HEK293T (cell line): Measurements from ENCODE around the gene ATCAY.
A peak's percentile ranks its signal among the peaks of the same experiment; 100 is the strongest.

Experiments
- CTCF ChIA-PET: fragments of 350-600 bp; formaldehyde crosslinking; extraction: SDS; loops from one replicate; lab custom pipeline; 2021; ENCODE audit warnings: antibody characterized with exemption, inconsistent platforms; lab: Yijun Ruan, JAX
- POLR2A ChIA-PET: fragments of 350-600 bp; formaldehyde crosslinking; extraction: SDS; loops from one replicate; lab custom pipeline; 2020; ENCODE audit warnings: antibody characterized with exemption, inconsistent platforms; lab: Yijun Ruan, JAX
- DNase-seq: peaks from one replicate; pipeline ENCODE4 v3.0.0; 2012; ENCODE audit warnings: mixed read lengths; ENCODE audit errors: extremely low spot score
- ARNT ChIP-seq: fragments of 450-650 bp; IDR thresholded peaks from 2 replicates; pipeline ENCODE4 v1.6.1; 2017; ENCODE audit warnings: mild to moderate bottlenecking
- BHLHE40 ChIP-seq: fragments of 450-650 bp; IDR thresholded peaks from 2 replicates; pipeline ENCODE4 v1.6.1; 2016; ENCODE audit warnings: mild to moderate bottlenecking, moderate library complexity, borderline replicate concordance
- CTBP1 ChIP-seq: fragments of 450-650 bp; IDR thresholded peaks from 2 replicates; pipeline ENCODE4 v1.6.1; 2016; ENCODE audit warnings: borderline replicate concordance
- ELF4 ChIP-seq: fragments of 450-650 bp; IDR thresholded peaks from 2 replicates; pipeline ENCODE4 v1.6.1; 2017; ENCODE audit warnings: antibody characterized with exemption
- FOXA1 ChIP-seq: fragments of 450-650 bp; IDR thresholded peaks from 2 replicates; pipeline ENCODE4 v1.6.1; 2016; ENCODE audit warnings: mild to moderate bottlenecking
- FOXK2 ChIP-seq: fragments of 450-650 bp; IDR thresholded peaks from 2 replicates; pipeline ENCODE4 v1.6.1; 2016; ENCODE audit warnings: mild to moderate bottlenecking
- FOXM1 ChIP-seq: fragments of 450-650 bp; IDR thresholded peaks from 2 replicates; pipeline ENCODE4 v1.6.1; 2017; ENCODE audit warnings: mild to moderate bottlenecking, borderline replicate concordance
- HDGF ChIP-seq: fragments of 450-650 bp; IDR thresholded peaks from 2 replicates; pipeline ENCODE4 v1.6.1; 2017; ENCODE audit warnings: antibody characterized with exemption, borderline replicate concordance
- L3MBTL2 ChIP-seq: fragments of 450-650 bp; conservative IDR thresholded peaks from 2 replicates; pipeline ENCODE4 v1.6.1; 2016; ENCODE audit warnings: mild to moderate bottlenecking
- LEF1 ChIP-seq: fragments of 450-650 bp; IDR thresholded peaks from 2 replicates; pipeline ENCODE4 v1.6.1; 2017; ENCODE audit warnings: mild to moderate bottlenecking, borderline replicate concordance
- NFRKB ChIP-seq: fragments of 450-650 bp; IDR thresholded peaks from 2 replicates; pipeline ENCODE4 v1.6.1; 2016; ENCODE audit warnings: mild to moderate bottlenecking, moderate library complexity
- PKNOX1 ChIP-seq: fragments of 450-650 bp; IDR thresholded peaks from 2 replicates; pipeline ENCODE4 v1.6.1; 2016
- SP1 ChIP-seq: fragments of 450-650 bp; IDR thresholded peaks from 2 replicates; pipeline ENCODE4 v1.6.1; 2017
- SUZ12 ChIP-seq: fragments of 450-650 bp; IDR thresholded peaks from 2 replicates; pipeline ENCODE4 v1.6.1; 2016; ENCODE audit warnings: mild to moderate bottlenecking
- TARDBP ChIP-seq: fragments of 450-650 bp; IDR thresholded peaks from 2 replicates; pipeline ENCODE4 v1.6.1; 2016
- ZNF384 ChIP-seq: fragments of 450-650 bp; IDR thresholded peaks from 2 replicates; pipeline ENCODE4 v1.6.1; 2016

ATCAY gene

DNA sequence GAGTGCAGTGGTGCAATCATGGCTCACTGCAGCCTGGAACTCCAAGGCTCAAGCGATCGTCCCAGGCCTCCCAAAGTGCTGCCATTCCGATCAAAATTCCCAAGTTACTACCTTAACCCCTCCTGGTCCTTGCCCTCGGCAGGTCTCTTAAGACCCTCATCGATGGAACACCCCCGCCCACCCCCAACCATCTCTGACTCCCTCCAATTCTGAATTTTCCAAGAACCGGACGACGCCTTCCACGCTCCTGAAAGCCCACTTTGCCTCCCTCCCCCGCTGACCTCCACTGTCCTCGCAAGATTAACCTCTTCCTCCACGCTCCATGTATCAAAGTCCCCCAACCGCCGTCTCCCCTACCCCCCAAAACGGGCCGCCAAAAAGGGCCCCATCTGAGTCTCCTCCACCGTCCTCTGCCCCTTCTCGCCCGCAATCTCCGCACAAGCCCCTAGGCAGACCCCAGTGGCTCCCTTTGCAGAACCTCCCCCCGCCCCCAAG lies 89.9 kb downstream of the ATCAY start:
- TF ChIP-seq FOXM1 (no peak), L3MBTL2 (peak; percentile 38; the same call in 1 of the 2 replicates)
- CTCF ChIA-PET: interaction anchor here (1.2 kb wide), 2 partner anchors 18 to 122 kb away, joined by 3 to 5 read pairs; no protein-coding TSS in a partner anchor
- POLR2A ChIA-PET: interaction anchor here (0.7 to 2.9 kb wide), 5 partner anchors 9 to 208 kb away, joined by 3 to 39 read pairs (median 8); partner anchors contain the start of genes EEF2 and MRPL54
- no peak for DNase-seq

DNA sequence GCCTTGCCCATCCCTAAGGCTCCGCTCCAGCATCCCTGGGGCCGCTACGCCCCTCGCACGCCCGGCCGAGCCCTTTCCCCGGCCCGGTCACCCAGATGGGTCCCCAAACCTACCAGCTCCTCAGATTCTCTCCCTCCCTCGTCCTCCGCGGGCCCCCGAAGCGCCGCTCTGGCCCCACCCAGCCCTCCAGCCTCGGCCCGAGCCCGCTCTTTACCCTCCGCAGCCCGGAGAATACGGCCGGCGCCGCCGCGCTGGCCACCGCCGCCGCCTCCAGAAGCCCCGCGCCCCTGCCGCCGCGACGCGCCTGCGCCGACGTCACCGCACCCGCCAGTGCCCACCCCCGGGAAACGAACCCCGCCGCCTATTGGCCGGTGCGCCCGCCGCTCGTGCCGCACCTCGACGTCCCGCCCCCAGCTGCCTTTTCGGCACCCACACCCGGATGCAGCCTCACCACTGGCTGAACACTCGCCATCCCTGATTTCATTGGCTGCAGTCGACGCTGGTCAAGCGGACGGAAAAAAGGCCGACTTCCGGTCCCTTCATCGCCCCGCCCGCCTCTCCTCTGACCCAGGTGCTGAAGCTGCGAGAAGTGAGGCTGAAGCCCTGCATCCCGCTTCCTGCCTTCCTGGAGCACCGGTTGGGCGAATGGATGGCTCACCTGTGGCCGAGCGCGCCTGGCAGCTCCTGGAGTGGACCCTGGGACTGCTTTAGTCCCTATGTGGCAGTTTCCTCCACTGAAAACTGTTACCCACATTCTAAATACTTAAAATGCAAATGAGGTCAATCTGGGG lies 90.5 kb downstream of the ATCAY start, which contains the start of gene DAPK3:
TSS of gene DAPK3 (minus strand) at position 292 of the 791 bp plus-strand sequence. CDS start 1,364 bp downstream, outside the sequence.
- ChIA-PET CTCF (interaction anchor here (1.2 kb wide), 2 partner anchors 17 to 122 kb away, joined by 3 to 5 read pairs; no protein-coding TSS in a partner anchor), POLR2A (interaction anchor here (0.5 to 2.9 kb wide), 8 partner anchors 8 to 118 kb away, joined by 3 to 39 read pairs (median 4); partner anchors contain the start of gene EEF2)
- DNase-seq: peak; percentile 92
- TF ChIP-seq L3MBTL2 (no peak; the same call in 1 of the 2 replicates), LEF1 (no peak), SP1 (no peak), ARNT (no peak), BHLHE40 (no peak), PKNOX1 (peak; percentile 99), FOXK2 (no peak), CTBP1 (no peak), FOXA1 (no peak), FOXM1 (no peak), HDGF (0 out of 2 replicates have a peak, but pooled peaks have one; percentile 55), ELF4 (peak; percentile 69), NFRKB (no peak), TARDBP (no peak), SUZ12 (no peak), ZNF384 (no peak)

GRCh38 chr19:3975144-3975543 lies 94.7 kb downstream of the ATCAY start:
- TF ChIP-seq SUZ12 (no peak), FOXK2 (no peak), ZNF384 (no peak), TARDBP (no peak), SP1 (no peak), HDGF (no peak), ARNT (no peak), L3MBTL2 (no peak), CTBP1 (no peak), ELF4 (no peak), NFRKB (no peak), PKNOX1 (no peak), FOXA1 (no peak), BHLHE40 (no peak), LEF1 (no peak), FOXM1 (no peak)
- CTCF ChIA-PET: interaction anchor here (0.7 to 1.2 kb wide), 2 partner anchors 12 to 47 kb away, joined by 4 to 5 read pairs; no protein-coding TSS in a partner anchor
- no peak for DNase-seq
- POLR2A ChIA-PET: interaction anchor here (0.6 to 1.5 kb wide), 3 partner anchors 10 to 123 kb away, joined by 3 to 24 read pairs (median 6); partner anchors contain the start of gene EEF2

GRCh38 chr19:3975637-3976087 lies 95.2 kb downstream of the ATCAY start:
- no peak for DNase-seq
- TF ChIP-seq ZNF384 (0 out of 2 replicates have a peak, but pooled peaks have one; percentile 19), FOXA1 (no peak)
- CTCF ChIA-PET: interaction anchor here (0.7 to 1.2 kb wide), 2 partner anchors 12 to 46 kb away, joined by 4 to 5 read pairs; no protein-coding TSS in a partner anchor
- POLR2A ChIA-PET: interaction anchor here (0.6 to 1.5 kb wide), 3 partner anchors 9 to 124 kb away, joined by 3 to 24 read pairs (median 6); partner anchors contain the start of gene EEF2

GRCh38 chr19:3976495-3977241 lies 96.2 kb downstream of the ATCAY start:
- CTCF ChIA-PET: interaction anchor here (0.7 kb wide), 1 partner anchor 64 kb away, joined by 3 read pairs; no protein-coding TSS in a partner anchor
- POLR2A ChIA-PET: interaction anchor here (1.2 kb wide), 1 partner anchor 9 kb away, joined by 7 read pairs; the partner anchor contains the start of gene EEF2
- DNase-seq: no peak
- no peak for TF ChIP-seq PKNOX1
- TF ChIP-seq SP1: no peak
- TF ChIP-seq ZNF384: no peak
- no peak for TF ChIP-seq CTBP1
- TF ChIP-seq ARNT: no peak
- TF ChIP-seq HDGF: no peak
- TF ChIP-seq FOXA1: no peak
- TF ChIP-seq TARDBP: no peak
- TF ChIP-seq LEF1: no peak
- TF ChIP-seq BHLHE40: no peak
- no peak for TF ChIP-seq NFRKB
- TF ChIP-seq L3MBTL2: no peak
